Liver (tissue), 9 donors: ENCODE measurements around the gene UNC5CL. TPM values are rescaled to one million over a fixed set of nuclear protein-coding genes. Genes with fewer than 3 reads are reported as not detected.

Experiments used
- DNase-seq: peaks from one replicate; pipeline ENCODE4 v3.0.0-alpha.2; 2017; ENCODE audit warnings: low spot score
- H3K27ac ChIP-seq, 2 donors: one replicate each; pipeline ENCODE4 v1.7.0; 2013; ENCODE audit warnings: inconsistent platforms in 2 of 2, low read length in 2 of 2, control low read depth in 1 of 2, low read depth in 1 of 2, mild to moderate bottlenecking in 1 of 2
- H3K27me3 ChIP-seq, 4 donors: one replicate each; pipeline versions ENCODE4 v1.6.1 to v1.7.0; 2013; ENCODE audit warnings: low read length in 3 of 4, inconsistent platforms in 1 of 4, mild to moderate bottlenecking in 1 of 4, moderate library complexity in 1 of 4; ENCODE audit not compliant: control insufficient read depth in 4 of 4, insufficient read depth in 4 of 4
- H3K36me3 ChIP-seq, 4 donors: one replicate each; pipeline versions ENCODE4 v1.6.1 to v1.7.0; 2013; ENCODE audit warnings: low read length in 3 of 4, mild to moderate bottlenecking in 3 of 4, low read depth in 1 of 4, moderate library complexity in 1 of 4; ENCODE audit not compliant: control insufficient read depth in 4 of 4, insufficient read depth in 3 of 4
- H3K4me1 ChIP-seq, 4 donors: one replicate each; pipeline versions ENCODE4 v1.6.1 to v1.7.0; 2013; ENCODE audit warnings: low read length in 3 of 4, mild to moderate bottlenecking in 3 of 4, moderate library complexity in 1 of 4; ENCODE audit not compliant: control insufficient read depth in 4 of 4, insufficient read depth in 4 of 4
- H3K4me3 ChIP-seq, 3 donors: one replicate each; pipeline versions ENCODE4 v1.6.1 to v1.7.0; 2013; ENCODE audit warnings: low read length in 3 of 3, control low read depth in 1 of 3, low read depth in 1 of 3, mild to moderate bottlenecking in 1 of 3
- H3K9ac ChIP-seq, 2 donors: one replicate each; pipeline ENCODE4 v1.7.0; 2013; ENCODE audit warnings: low read length in 2 of 2, mild to moderate bottlenecking in 2 of 2, moderate library complexity in 2 of 2, control low read depth in 1 of 2, low read depth in 1 of 2
- H3K9me3 ChIP-seq, 4 donors: one replicate each; pipeline versions ENCODE4 v1.6.1 to v1.7.0; 2013; ENCODE audit warnings: low read length in 3 of 4; ENCODE audit not compliant: control insufficient read depth in 4 of 4
- CTCF ChIP-seq: fragments of 150-350 bp; IDR thresholded peaks from 2 replicates; pipeline ENCODE4 v1.5.1; 2017; ENCODE audit warnings: improper control_type of control experiment, low read depth, low read length; ENCODE audit not compliant: missing input control
- EGR1 ChIP-seq, 2 donors: IDR thresholded peaks; 2 replicates each; pipeline ENCODE4 v1.6.1; 2016 to 2018; ENCODE audit warnings: antibody characterized with exemption in 2 of 2, low read depth in 2 of 2
- FOXA2 ChIP-seq: IDR thresholded peaks from 2 replicates; pipeline ENCODE4 v1.6.1; 2016; ENCODE audit warnings: antibody characterized with exemption
- HNF4A ChIP-seq, 2 donors: conservative IDR thresholded peaks; 2 replicates each; pipeline ENCODE4 v1.6.1; 2016; ENCODE audit warnings: antibody characterized with exemption in 2 of 2, mild to moderate bottlenecking in 2 of 2
- HNF4G ChIP-seq: IDR thresholded peaks from 2 replicates; pipeline ENCODE4 v1.6.1; 2016; ENCODE audit warnings: antibody characterized with exemption
- JUND ChIP-seq, 2 donors: IDR thresholded peaks; 2 replicates each; pipeline ENCODE4 v1.6.1; 2016; ENCODE audit warnings: antibody characterized with exemption in 2 of 2
- NR2F2 ChIP-seq: IDR thresholded peaks from 2 replicates; pipeline ENCODE4 v1.6.1; 2016; ENCODE audit warnings: antibody characterized with exemption
- RAD21 ChIP-seq, 2 donors: IDR thresholded peaks; 2 replicates each; pipeline ENCODE4 v1.6.1; 2016; ENCODE audit warnings: antibody characterized with exemption in 2 of 2, mild to moderate bottlenecking in 2 of 2
- REST ChIP-seq: IDR thresholded peaks from 2 replicates; pipeline ENCODE4 v1.6.1; 2016; ENCODE audit warnings: antibody characterized with exemption, mild to moderate bottlenecking
- RXRA ChIP-seq, 2 donors: IDR thresholded peaks; 2 replicates each; pipeline ENCODE4 v1.6.1; 2017 to 2018; ENCODE audit warnings: antibody characterized with exemption in 2 of 2, mild to moderate bottlenecking in 1 of 2
- SP1 ChIP-seq: IDR thresholded peaks from 2 replicates; pipeline ENCODE4 v1.6.1; 2018; ENCODE audit warnings: antibody characterized with exemption, mild to moderate bottlenecking
- ZBTB33 ChIP-seq: IDR thresholded peaks from 2 replicates; pipeline ENCODE4 v1.6.1; 2016; ENCODE audit warnings: antibody characterized with exemption
- WGBS: extraction: QIAGEN DNeasy Blood & Tissue Kit; methylation state at CpG from one replicate; pipeline ENCODE4 v1.1.7; 2013; 5-methylcytosine and 5-hydroxymethylcytosine counted together
- polyA plus RNA-seq, 2 donors: library from polyadenylated mRNA; stranded (reverse) in 1 of 2; unstranded in 1 of 2; fragments of 200-250 nt in 1 of 2; fragments of >200 nt in 1 of 2; fragmentation: Nextera tagmentation in 1 of 2; extraction: Ambion mirVana in 1 of 2; gene quantifications; one replicate each; pipeline versions ENCODE4 v1.2.1 to v1.2.3, GENCODE V29; 2013 to 2015
- total RNA-seq, 2 donors: library from RNA; depleted of rRNA; stranded (reverse); fragments of >200 nt; gene quantifications; one replicate each; pipeline ENCODE4 v1.2.3, GENCODE V29; 2014
- donor health status: healthy.
- donor health status: healthy.
- donor health status: healthy.
- donor health status: healthy.
- donor health status: healthy.

UNC5CL gene
- total and polyA plus RNA-seq, 4 donors = 4.7 to 41.9 (median 17.2) TPM

- H3K27ac ChIP-seq = no peak overlapping the region
- H3K4me3 ChIP-seq = no peak overlapping the region
- peak; percentile 15 for TF ChIP-seq SP1
- no peak for TF ChIP-seq FOXA2
- peak; percentile 23 to 36 for TF ChIP-seq JUND (IDR thresholded peaks at IDR 0.05)
- no peak for TF ChIP-seq CTCF
- TF ChIP-seq HNF4A (conservative IDR thresholded peaks at IDR 0.05) = peak; percentile 42 to 54
- TF ChIP-seq RXRA (IDR thresholded peaks at IDR 0.05) = peak; percentile 5 to 45
- H3K27me3 ChIP-seq = no peaks in the 10 kb centered on the region
- no peaks in the 10 kb centered on the region for H3K36me3 ChIP-seq
- no peaks in the 10 kb centered on the region for H3K9me3 ChIP-seq
- WGBS = 45% methylated on average over 5 of the region's 5 CpGs
- H3K9ac ChIP-seq = no peak overlapping the region
- peaks cover 10 to 36% (median 27%) of the 10 kb centered on the region in 4 donors for H3K4me1 ChIP-seq
- no peak for DNase-seq
These were observed 25.4 kb downstream of the UNC5CL start for GRCh38 chr6:41013466-41014153.

- DNase-seq = no peak
- WGBS = 38% methylated on average over 2 of the region's 2 CpGs
- no peak overlapping the region for H3K4me3 ChIP-seq
- H3K4me1 ChIP-seq = peaks cover 10 to 34% (median 26%) of the 10 kb centered on the region in 4 donors
- no peaks in the 10 kb centered on the region for H3K9me3 ChIP-seq
- no peak for TF ChIP-seq RXRA (IDR thresholded peaks at IDR 0.05)
- TF ChIP-seq EGR1 (IDR thresholded peaks at IDR 0.05; ENCODE audit: low read depth in 2 of 2) = no peak
- peak in 1 of 2 donors; percentile 19 for TF ChIP-seq HNF4A (conservative IDR thresholded peaks at IDR 0.05)
- TF ChIP-seq NR2F2 = no peak
- no peak for TF ChIP-seq JUND (IDR thresholded peaks at IDR 0.05)
- TF ChIP-seq ZBTB33 = no peak
- no peak for TF ChIP-seq HNF4G
- TF ChIP-seq RAD21 (IDR thresholded peaks at IDR 0.05) = peak in 1 of 2 donors; percentile 5
- TF ChIP-seq REST = no peak
- no peaks in the 10 kb centered on the region for H3K27me3 ChIP-seq
- H3K36me3 ChIP-seq = no peaks in the 10 kb centered on the region
- no peak overlapping the region for H3K27ac ChIP-seq
- no peak overlapping the region for H3K9ac ChIP-seq
These were observed 27.3 kb downstream of the UNC5CL start for GRCh38 chr6:41011673-41012072.
